OCI-LY3 (cell line): ENCODE measurements around the gene EDNRA.

ENCODE experiments used
- CTCF ChIP-seq: fragments of 200-600, 300-600 bp; sonication (generic); IDR thresholded peaks from 2 replicates; pipeline ENCODE4 v1.5.1; 2014; ENCODE audit warnings: antibody characterized with exemption, low read length, low read depth
- EZH2phosphoT487 ChIP-seq: fragments of 200-600 bp; shearing (Covaris generic); IDR thresholded peaks from 2 replicates; pipeline ENCODE4 v1.6.1; 2018; ENCODE audit warnings: antibody characterized with exemption, mixed run types, low read depth

DNA sequence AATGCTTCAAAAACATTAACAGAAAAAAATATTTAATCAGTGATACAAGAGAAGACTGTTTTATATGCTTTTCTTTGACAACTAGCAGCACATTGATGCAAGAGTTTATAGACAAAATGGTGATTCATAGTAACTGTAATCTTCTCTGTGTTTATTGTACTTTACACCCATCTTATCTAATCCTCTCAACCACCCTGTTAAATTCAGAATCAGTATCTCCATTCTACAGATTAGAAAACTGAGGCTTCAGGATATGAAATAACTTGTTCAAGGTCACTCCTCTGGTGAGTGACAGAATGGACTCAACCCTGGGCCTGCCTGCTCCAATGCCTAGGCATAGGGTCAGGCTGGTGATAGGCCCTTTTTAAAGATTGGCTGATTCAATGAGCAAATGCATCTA lies 110.2 kb downstream of the EDNRA start:
- TF ChIP-seq CTCF (no peak), EZH2phosphoT487 (no peak)
